SK-N-SH treated with all-trans-retinoic acid at 6 μM for 48 hours (cell line): ENCODE measurements around the gene S1PR4.

Source experiments
- ATAC-seq: fragments of 200-7000 bp; cut with Tn5 transposase; 3 replicates; pipeline ENCODE4 v1.9.1; 2020; ENCODE audit warnings: mild to moderate bottlenecking, moderate library complexity
- ARNTL ChIP-seq: fragments of 450-650 bp; formaldehyde crosslinking; IDR thresholded peaks from 2 replicates; pipeline ENCODE4 v1.5.0; 2020; ENCODE audit warnings: low read depth, mild to moderate bottlenecking, moderate library complexity, borderline replicate concordance
- CSDC2 ChIP-seq: fragments of 250-450 bp; sonication (Bioruptor Pico); IDR thresholded peaks from 2 replicates; pipeline ENCODE4 v1.5.0; 2020; ENCODE audit warnings: mild to moderate bottlenecking, moderate library complexity
- ESRRG ChIP-seq: fragments of 250-450 bp; sonication (Bioruptor Pico); IDR thresholded peaks from 2 replicates; pipeline ENCODE4 v1.6.1; 2021; ENCODE audit warnings: mild to moderate bottlenecking
- GLIS3 ChIP-seq: fragments of 250-450 bp; sonication (Bioruptor Pico); IDR thresholded peaks from 2 replicates; pipeline ENCODE4 v1.5.0; 2020; ENCODE audit warnings: mild to moderate bottlenecking, moderate library complexity
- ISL1 ChIP-seq: fragments of 250-450 bp; sonication (Bioruptor Pico); IDR thresholded peaks from 2 replicates; pipeline ENCODE4 v2.1.2; 2022; ENCODE audit warnings: mild to moderate bottlenecking, moderate library complexity
- PPARA ChIP-seq: fragments of 250-450 bp; sonication (Bioruptor Pico); IDR thresholded peaks from 2 replicates; pipeline ENCODE4 v1.5.0; 2020; ENCODE audit warnings: mild to moderate bottlenecking, borderline replicate concordance
- RARB ChIP-seq: fragments of 250-450 bp; sonication (Bioruptor Pico); IDR thresholded peaks from 2 replicates; pipeline ENCODE4 v1.8.0; 2021; ENCODE audit warnings: mild to moderate bottlenecking, moderate library complexity
- TCF4 ChIP-seq: fragments of 250-450 bp; sonication (Bioruptor Pico); IDR thresholded peaks from 2 replicates; pipeline ENCODE4 v1.8.0; 2021; ENCODE audit warnings: mild to moderate bottlenecking, moderate library complexity, borderline replicate concordance
- TOX ChIP-seq: fragments of 250-450 bp; sonication (Bioruptor Pico); IDR thresholded peaks from 2 replicates; pipeline ENCODE4 v1.8.0; 2021; ENCODE audit warnings: mild to moderate bottlenecking, moderate library complexity, borderline replicate concordance
- ZC3H10 ChIP-seq: fragments of 250-450 bp; sonication (Bioruptor Pico); IDR thresholded peaks from 2 replicates; pipeline ENCODE4 v1.5.1; 2021; ENCODE audit warnings: mild to moderate bottlenecking, moderate library complexity
- ZFP3 ChIP-seq: fragments of 250-450 bp; sonication (Bioruptor Pico); IDR thresholded peaks from 2 replicates; pipeline ENCODE4 v1.5.0; 2020; ENCODE audit warnings: mild to moderate bottlenecking, moderate library complexity
- ZFP30 ChIP-seq: fragments of 450-650 bp; formaldehyde crosslinking; IDR thresholded peaks from 2 replicates; pipeline ENCODE4 v1.5.0; 2022; ENCODE audit warnings: mild to moderate bottlenecking, moderate library complexity
- ZNF565 ChIP-seq: fragments of 450-650 bp; formaldehyde crosslinking; conservative IDR thresholded peaks from 2 replicates; pipeline ENCODE4 v1.5.0; 2020; ENCODE audit warnings: low read depth, mild to moderate bottlenecking, moderate library complexity
- ZNF70 ChIP-seq: fragments of 450-650 bp; formaldehyde crosslinking; IDR thresholded peaks from 2 replicates; pipeline ENCODE4 v1.5.0; 2020; ENCODE audit warnings: mild to moderate bottlenecking, moderate library complexity
- ZNF8 ChIP-seq: fragments of 450-650 bp; formaldehyde crosslinking; IDR thresholded peaks from 2 replicates; pipeline ENCODE4 v1.5.0; 2020; ENCODE audit warnings: mild to moderate bottlenecking, moderate library complexity
- TF ChIP-seq, protein P1 (sequence below): fragments of 250-450 bp; sonication (Bioruptor Pico); IDR thresholded peaks from 2 replicates; pipeline ENCODE4 v1.8.0; 2020; ENCODE audit warnings: mild to moderate bottlenecking, moderate library complexity, borderline replicate concordance
- TF ChIP-seq, protein P2 (sequence below): fragments of 250-450 bp; sonication (Bioruptor Pico); IDR thresholded peaks from 2 replicates; pipeline ENCODE4 v1.8.0; 2021; ENCODE audit warnings: low read depth, mild to moderate bottlenecking, moderate library complexity, borderline replicate concordance
- TF ChIP-seq, protein P3 (sequence below): fragments of 250-450 bp; sonication (Bioruptor Pico); IDR thresholded peaks from 2 replicates; pipeline ENCODE4 v1.5.1; 2021; ENCODE audit warnings: mild to moderate bottlenecking, moderate library complexity
- TF ChIP-seq, protein P4 (sequence below): fragments of 250-450 bp; sonication (Bioruptor Pico); IDR thresholded peaks from 2 replicates; pipeline ENCODE4 v1.5.1; 2020; ENCODE audit warnings: low read depth, mild to moderate bottlenecking, moderate library complexity
- TF ChIP-seq, protein P5 (sequence below): fragments of 250-450 bp; sonication (Bioruptor Pico); IDR thresholded peaks from 2 replicates; pipeline ENCODE4 v1.5.0; 2020; ENCODE audit warnings: mild to moderate bottlenecking, moderate library complexity

Gene S1PR4

DNA sequence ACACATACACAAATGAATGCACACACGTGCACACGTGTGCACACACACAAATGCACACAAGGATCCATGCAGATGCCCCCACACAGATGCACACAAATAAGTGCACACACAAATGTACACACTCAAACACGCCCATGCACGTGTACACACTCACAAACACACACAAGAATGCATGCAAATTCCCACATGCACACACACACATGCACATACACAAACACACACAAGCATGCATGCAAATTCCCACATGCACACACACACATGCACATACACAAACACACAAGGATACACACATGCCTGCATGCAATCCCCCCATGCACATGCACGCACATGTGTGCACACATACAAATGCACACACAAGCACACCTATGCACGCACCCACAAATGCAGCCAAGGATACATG lies 29.5 kb upstream of the S1PR4 start (continued):
- TF ChIP-seq, protein P1, sequence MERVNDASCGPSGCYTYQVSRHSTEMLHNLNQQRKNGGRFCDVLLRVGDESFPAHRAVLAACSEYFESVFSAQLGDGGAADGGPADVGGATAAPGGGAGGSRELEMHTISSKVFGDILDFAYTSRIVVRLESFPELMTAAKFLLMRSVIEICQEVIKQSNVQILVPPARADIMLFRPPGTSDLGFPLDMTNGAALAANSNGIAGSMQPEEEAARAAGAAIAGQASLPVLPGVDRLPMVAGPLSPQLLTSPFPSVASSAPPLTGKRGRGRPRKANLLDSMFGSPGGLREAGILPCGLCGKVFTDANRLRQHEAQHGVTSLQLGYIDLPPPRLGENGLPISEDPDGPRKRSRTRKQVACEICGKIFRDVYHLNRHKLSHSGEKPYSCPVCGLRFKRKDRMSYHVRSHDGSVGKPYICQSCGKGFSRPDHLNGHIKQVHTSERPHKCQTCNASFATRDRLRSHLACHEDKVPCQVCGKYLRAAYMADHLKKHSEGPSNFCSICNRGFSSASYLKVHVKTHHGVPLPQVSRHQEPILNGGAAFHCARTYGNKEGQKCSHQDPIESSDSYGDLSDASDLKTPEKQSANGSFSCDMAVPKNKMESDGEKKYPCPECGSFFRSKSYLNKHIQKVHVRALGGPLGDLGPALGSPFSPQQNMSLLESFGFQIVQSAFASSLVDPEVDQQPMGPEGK = no peak
- TF ChIP-seq ARNTL (CRISPR knock-in tag) (no peak), ESRRG (no peak), ISL1 (CRISPR knock-in tag) (no peak), RARB (CRISPR knock-in tag) (no peak)
- TF ChIP-seq, all 23 proteins: peak for 0

DNA sequence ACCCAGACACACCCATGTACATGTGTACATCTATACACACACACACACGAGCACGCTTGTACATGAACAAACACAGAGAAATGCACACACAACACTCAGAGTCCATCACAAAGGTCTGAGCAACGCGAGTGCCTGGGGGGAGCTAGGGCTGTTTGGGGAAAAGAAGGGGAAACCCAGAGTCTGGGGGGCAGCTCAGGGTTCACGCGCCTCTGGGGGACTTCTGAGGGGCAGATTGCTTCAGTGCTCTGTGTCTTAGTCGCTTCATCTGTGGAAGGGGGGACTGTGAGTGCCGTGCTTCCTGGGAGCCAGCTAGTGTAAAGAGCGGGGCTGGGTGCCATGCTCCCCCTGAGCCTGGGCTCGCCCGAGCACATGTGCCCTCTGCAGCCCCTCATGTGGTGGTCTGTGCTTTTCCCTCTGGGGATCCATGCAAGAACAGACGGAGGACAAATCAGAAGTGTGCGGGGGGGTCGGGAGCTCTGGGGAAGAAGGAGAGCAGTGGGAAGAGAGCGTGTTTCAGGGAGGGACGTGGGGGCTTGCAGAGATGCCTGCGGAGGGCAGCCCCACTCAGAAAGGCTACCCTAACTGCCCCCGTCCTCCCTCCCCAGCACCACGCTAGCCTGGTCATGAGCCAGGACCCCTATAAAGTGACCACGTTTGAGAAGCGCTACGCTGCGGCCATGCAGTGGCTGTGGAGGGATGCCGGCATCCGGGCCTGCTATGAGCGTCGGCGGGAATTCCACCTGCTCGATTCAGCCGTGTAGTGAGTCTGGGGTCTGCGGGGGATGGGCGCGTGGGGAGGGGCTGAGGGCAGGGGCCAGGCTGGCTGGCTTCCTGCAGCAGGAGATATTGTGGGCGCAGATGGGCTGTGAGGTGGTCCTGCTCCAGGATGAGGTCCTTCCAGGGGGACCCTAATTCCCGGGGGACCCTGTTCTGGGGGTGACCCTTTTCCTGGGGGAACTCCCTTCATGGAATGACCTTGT lies 28.8 kb upstream of the S1PR4 start:
- no peak for TF ChIP-seq TCF4 (CRISPR knock-in tag)
- no peak for TF ChIP-seq ZFP30
- no peak for TF ChIP-seq TOX (CRISPR knock-in tag)
- no peak for TF ChIP-seq ZC3H10
- no peak for TF ChIP-seq CSDC2
- TF ChIP-seq RARB (CRISPR knock-in tag) = no peak
- TF ChIP-seq, protein P2, sequence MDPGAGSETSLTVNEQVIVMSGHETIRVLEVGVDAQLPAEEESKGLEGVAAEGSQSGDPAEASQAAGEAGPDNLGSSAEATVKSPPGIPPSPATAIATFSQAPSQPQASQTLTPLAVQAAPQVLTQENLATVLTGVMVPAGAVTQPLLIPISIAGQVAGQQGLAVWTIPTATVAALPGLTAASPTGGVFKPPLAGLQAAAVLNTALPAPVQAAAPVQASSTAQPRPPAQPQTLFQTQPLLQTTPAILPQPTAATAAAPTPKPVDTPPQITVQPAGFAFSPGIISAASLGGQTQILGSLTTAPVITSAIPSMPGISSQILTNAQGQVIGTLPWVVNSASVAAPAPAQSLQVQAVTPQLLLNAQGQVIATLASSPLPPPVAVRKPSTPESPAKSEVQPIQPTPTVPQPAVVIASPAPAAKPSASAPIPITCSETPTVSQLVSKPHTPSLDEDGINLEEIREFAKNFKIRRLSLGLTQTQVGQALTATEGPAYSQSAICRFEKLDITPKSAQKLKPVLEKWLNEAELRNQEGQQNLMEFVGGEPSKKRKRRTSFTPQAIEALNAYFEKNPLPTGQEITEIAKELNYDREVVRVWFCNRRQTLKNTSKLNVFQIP (CRISPR knock-in tag) = no peak
- TF ChIP-seq ZNF70 = no peak
- no peak for TF ChIP-seq ZNF8 (CRISPR knock-in tag)
- TF ChIP-seq, protein P3, sequence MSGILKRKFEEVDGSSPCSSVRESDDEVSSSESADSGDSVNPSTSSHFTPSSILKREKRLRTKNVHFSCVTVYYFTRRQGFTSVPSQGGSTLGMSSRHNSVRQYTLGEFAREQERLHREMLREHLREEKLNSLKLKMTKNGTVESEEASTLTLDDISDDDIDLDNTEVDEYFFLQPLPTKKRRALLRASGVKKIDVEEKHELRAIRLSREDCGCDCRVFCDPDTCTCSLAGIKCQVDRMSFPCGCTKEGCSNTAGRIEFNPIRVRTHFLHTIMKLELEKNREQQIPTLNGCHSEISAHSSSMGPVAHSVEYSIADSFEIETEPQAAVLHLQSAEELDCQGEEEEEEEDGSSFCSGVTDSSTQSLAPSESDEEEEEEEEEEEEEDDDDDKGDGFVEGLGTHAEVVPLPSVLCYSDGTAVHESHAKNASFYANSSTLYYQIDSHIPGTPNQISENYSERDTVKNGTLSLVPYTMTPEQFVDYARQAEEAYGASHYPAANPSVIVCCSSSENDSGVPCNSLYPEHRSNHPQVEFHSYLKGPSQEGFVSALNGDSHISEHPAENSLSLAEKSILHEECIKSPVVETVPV (CRISPR knock-in tag) = no peak
- ATAC-seq = no peak

DNA sequence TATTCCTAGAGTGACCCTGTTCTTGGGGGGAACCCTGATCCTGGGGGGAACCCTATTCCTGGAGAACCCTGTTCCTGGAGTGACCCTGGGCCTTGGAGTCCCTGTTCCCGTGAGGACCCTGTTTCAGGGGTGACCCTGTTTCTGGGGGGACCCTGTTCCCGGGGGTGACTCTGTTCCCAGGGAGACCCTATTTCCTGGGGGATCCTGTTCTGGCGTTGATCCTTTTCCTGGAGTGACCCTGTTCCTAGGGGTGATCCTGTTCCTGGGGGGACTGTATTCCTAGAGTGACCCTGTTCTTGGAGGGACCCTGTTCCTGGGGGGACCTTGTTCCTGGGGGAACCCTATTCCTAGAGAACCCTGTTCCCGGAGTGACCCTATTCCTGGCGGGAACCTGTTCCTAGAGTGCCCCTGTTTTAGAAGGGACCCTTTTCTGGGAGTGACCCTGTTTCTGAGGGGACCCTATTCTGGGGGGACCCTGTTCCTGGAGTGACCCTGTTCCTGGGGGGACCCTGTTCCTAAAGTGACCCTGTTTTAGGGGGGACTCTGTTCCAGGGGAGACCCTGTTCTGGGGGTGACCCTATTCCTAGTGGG lies 27.7 kb upstream of the S1PR4 start:
- TF ChIP-seq RARB (CRISPR knock-in tag) (no peak), TOX (CRISPR knock-in tag) (no peak), ISL1 (CRISPR knock-in tag) (no peak), GLIS3 (CRISPR knock-in tag) (no peak), ZNF8 (CRISPR knock-in tag) (no peak), ZFP3 (CRISPR knock-in tag) (no peak), PPARA (CRISPR knock-in tag) (no peak), ARNTL (CRISPR knock-in tag) (no peak), ZNF565 (CRISPR knock-in tag) (no peak), ESRRG (no peak), ZFP30 (no peak), CSDC2 (no peak), ZNF70 (no peak), ZC3H10 (no peak)
- TF ChIP-seq, protein P1 = no peak
- TF ChIP-seq, protein P3 (CRISPR knock-in tag) = no peak
- TF ChIP-seq, protein P2 (CRISPR knock-in tag) = no peak
- TF ChIP-seq, protein P4, sequence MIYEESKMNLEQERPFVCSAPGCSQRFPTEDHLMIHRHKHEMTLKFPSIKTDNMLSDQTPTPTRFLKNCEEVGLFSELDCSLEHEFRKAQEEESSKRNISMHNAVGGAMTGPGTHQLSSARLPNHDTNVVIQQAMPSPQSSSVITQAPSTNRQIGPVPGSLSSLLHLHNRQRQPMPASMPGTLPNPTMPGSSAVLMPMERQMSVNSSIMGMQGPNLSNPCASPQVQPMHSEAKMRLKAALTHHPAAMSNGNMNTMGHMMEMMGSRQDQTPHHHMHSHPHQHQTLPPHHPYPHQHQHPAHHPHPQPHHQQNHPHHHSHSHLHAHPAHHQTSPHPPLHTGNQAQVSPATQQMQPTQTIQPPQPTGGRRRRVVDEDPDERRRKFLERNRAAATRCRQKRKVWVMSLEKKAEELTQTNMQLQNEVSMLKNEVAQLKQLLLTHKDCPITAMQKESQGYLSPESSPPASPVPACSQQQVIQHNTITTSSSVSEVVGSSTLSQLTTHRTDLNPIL = no peak
- TF ChIP-seq, protein P5, sequence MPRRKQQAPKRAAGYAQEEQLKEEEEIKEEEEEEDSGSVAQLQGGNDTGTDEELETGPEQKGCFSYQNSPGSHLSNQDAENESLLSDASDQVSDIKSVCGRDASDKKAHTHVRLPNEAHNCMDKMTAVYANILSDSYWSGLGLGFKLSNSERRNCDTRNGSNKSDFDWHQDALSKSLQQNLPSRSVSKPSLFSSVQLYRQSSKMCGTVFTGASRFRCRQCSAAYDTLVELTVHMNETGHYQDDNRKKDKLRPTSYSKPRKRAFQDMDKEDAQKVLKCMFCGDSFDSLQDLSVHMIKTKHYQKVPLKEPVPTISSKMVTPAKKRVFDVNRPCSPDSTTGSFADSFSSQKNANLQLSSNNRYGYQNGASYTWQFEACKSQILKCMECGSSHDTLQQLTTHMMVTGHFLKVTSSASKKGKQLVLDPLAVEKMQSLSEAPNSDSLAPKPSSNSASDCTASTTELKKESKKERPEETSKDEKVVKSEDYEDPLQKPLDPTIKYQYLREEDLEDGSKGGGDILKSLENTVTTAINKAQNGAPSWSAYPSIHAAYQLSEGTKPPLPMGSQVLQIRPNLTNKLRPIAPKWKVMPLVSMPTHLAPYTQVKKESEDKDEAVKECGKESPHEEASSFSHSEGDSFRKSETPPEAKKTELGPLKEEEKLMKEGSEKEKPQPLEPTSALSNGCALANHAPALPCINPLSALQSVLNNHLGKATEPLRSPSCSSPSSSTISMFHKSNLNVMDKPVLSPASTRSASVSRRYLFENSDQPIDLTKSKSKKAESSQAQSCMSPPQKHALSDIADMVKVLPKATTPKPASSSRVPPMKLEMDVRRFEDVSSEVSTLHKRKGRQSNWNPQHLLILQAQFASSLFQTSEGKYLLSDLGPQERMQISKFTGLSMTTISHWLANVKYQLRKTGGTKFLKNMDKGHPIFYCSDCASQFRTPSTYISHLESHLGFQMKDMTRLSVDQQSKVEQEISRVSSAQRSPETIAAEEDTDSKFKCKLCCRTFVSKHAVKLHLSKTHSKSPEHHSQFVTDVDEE (CRISPR knock-in tag) = no peak
- no peak for ATAC-seq
